K562 (cell line): ENCODE results near the gene SLC2A4. TPM values are rescaled to one million over a fixed set of nuclear protein-coding genes. Genes with fewer than 3 reads are reported as not detected.

Experiments
- FOXA1 ChIP-seq: fragments of 450-650 bp; IDR thresholded peaks from 2 replicates; pipeline ENCODE4 v1.6.1; 2016; ENCODE audit warnings: mild to moderate bottlenecking, borderline replicate concordance
- HNRNPLL ChIP-seq: fragments of 200-400 bp; formaldehyde crosslinking; IDR thresholded peaks from 2 replicates; pipeline ENCODE4 v1.6.1; 2017; ENCODE audit warnings: low read length, low read depth, mild to moderate bottlenecking; ENCODE audit not compliant: poor library complexity, severe bottlenecking
- HSF4 ChIP-seq: fragments of 250-450 bp; sonication (Bioruptor Pico); IDR thresholded peaks from 2 replicates; pipeline ENCODE4 v2.1.2; 2022; ENCODE audit warnings: mild to moderate bottlenecking, moderate library complexity, borderline replicate concordance
- KDM2B ChIP-seq: fragments of 250-450 bp; sonication (Bioruptor Pico); IDR thresholded peaks from 2 replicates; pipeline ENCODE4 v1.8.0; 2021; ENCODE audit warnings: mild to moderate bottlenecking, moderate library complexity
- NCOA6 ChIP-seq: fragments of 450-650 bp; IDR thresholded peaks from 2 replicates; pipeline ENCODE4 v1.6.1; 2017; ENCODE audit warnings: mild to moderate bottlenecking
- PCBP2 ChIP-seq: fragments of 200-400 bp; formaldehyde crosslinking; IDR thresholded peaks from 2 replicates; pipeline ENCODE4 v1.6.1; 2018; ENCODE audit warnings: low read length, low read depth, mild to moderate bottlenecking, moderate library complexity; ENCODE audit not compliant: poor library complexity, severe bottlenecking
- POLR2G ChIP-seq: fragments of 200-400 bp; formaldehyde crosslinking; IDR thresholded peaks from 2 replicates; pipeline ENCODE4 v1.6.1; 2017; ENCODE audit warnings: low read depth, mild to moderate bottlenecking, antibody characterized with exemption, low read length, moderate library complexity
- RAD21 ChIP-seq, 2 experiments: fragments of 250-450 bp in 1 of 2; fragments of 450-650 bp in 1 of 2; sonication (Bioruptor Pico) in 1 of 2; formaldehyde crosslinking in 1 of 2; IDR thresholded peaks in 1 of 2; conservative IDR thresholded peaks in 1 of 2; 2 replicates each; pipeline versions ENCODE4 v1.4.0 to v1.8.0; 2020 to 2022; ENCODE audit warnings: mild to moderate bottlenecking in 2 of 2, moderate library complexity in 1 of 2
- SNRNP70 ChIP-seq: fragments of 200-400 bp; formaldehyde crosslinking; optimal IDR thresholded peaks from 2 replicates; pipeline ENCODE3; 2017; ENCODE audit warnings: low read depth, low read length
- SP1 ChIP-seq: sonication (generic); formaldehyde crosslinking; IDR thresholded peaks from 2 replicates; pipeline ENCODE4 v1.8.1; 2022; ENCODE audit warnings: mild to moderate bottlenecking, missing genetic modification reagents
- SRSF7 ChIP-seq: fragments of 200-400 bp; formaldehyde crosslinking; optimal IDR thresholded peaks from 2 replicates; pipeline ENCODE3; 2017; ENCODE audit warnings: mild to moderate bottlenecking, low read depth, low read length
- STAT5A ChIP-seq: IDR thresholded peaks from 2 replicates; pipeline ENCODE4 v1.6.1; 2012; ENCODE audit warnings: low read length, inconsistent platforms, borderline replicate concordance
- ZNF134 ChIP-seq: fragments of 250-450 bp; sonication (Bioruptor Pico); conservative IDR thresholded peaks from 2 replicates; pipeline ENCODE4 v1.4.0; 2020
- ZNF23 ChIP-seq: fragments of 250-450 bp; sonication (Bioruptor Pico); IDR thresholded peaks from 2 replicates; pipeline ENCODE4 v1.4.0; 2020; ENCODE audit warnings: mild to moderate bottlenecking
- ZNF717 ChIP-seq: fragments of 250-450 bp; sonication (Bioruptor Pico); IDR thresholded peaks from 2 replicates; pipeline ENCODE4 v1.5.0; 2021
- ZNF778 ChIP-seq: fragments of 450-650 bp; formaldehyde crosslinking; IDR thresholded peaks from 2 replicates; pipeline ENCODE4 v1.4.0; 2020; ENCODE audit warnings: mild to moderate bottlenecking, moderate library complexity
- polyA plus RNA-seq, 8 experiments: library from polyadenylated mRNA; depleted of rRNA in 4 of 8; stranded (reverse) in 5 of 8; unstranded in 3 of 8; fragments of >200 nt; fragmentation: Nextera tagmentation in 2 of 8; fragmentation: Illumina TruSeq in 1 of 8; extraction: Ambion mirVana in 2 of 8; extraction: Trizol in 1 of 8; gene quantifications; 2 replicates each; pipeline versions ENCODE4 v1.2.1 to v1.2.3, GENCODE V29; 2011 to 2014; ENCODE audit warnings: inconsistent platforms in 1 of 8, missing spikeins in 1 of 8
- total RNA-seq, 7 experiments: library from RNA; depleted of rRNA in 6 of 7; stranded (reverse); fragments of >200 nt in 6 of 7; fragmentation: Illumina TruSeq in 2 of 7; extraction: Trizol in 2 of 7; gene quantifications; 2 replicates each; pipeline versions ENCODE4 v1.2.1 to v1.2.3, GENCODE V29; 2011 to 2021; ENCODE audit warnings: low replicate concordance in 1 of 7
- TF ChIP-seq, protein P1 (sequence below): fragments of 250-450 bp; sonication (Bioruptor Pico); IDR thresholded peaks from 2 replicates; pipeline ENCODE4 v1.4.0; 2020; ENCODE audit warnings: mild to moderate bottlenecking, moderate library complexity
- TF ChIP-seq, protein P2 (sequence below): fragments of 250-450 bp; sonication (Bioruptor Pico); IDR thresholded peaks from 2 replicates; pipeline ENCODE4 v1.8.0; 2022; ENCODE audit warnings: moderate library complexity, mild to moderate bottlenecking, inconsistent platforms
- TF ChIP-seq, protein P3 (sequence below): IDR thresholded peaks from 3 replicates; pipeline ENCODE4 v1.6.1; 2011; ENCODE audit warnings: borderline replicate concordance, mild to moderate bottlenecking, moderate library complexity; ENCODE audit not compliant: insufficient read length; ENCODE audit errors: extremely low read depth

SLC2A4 gene
- total and polyA plus RNA-seq, 9 of the 15 experiments (the other 6 are each of a cell fraction or from before 2014, with no cell fraction given), result 0.74 to 3.5 (median 1.6) TPM

DNA sequence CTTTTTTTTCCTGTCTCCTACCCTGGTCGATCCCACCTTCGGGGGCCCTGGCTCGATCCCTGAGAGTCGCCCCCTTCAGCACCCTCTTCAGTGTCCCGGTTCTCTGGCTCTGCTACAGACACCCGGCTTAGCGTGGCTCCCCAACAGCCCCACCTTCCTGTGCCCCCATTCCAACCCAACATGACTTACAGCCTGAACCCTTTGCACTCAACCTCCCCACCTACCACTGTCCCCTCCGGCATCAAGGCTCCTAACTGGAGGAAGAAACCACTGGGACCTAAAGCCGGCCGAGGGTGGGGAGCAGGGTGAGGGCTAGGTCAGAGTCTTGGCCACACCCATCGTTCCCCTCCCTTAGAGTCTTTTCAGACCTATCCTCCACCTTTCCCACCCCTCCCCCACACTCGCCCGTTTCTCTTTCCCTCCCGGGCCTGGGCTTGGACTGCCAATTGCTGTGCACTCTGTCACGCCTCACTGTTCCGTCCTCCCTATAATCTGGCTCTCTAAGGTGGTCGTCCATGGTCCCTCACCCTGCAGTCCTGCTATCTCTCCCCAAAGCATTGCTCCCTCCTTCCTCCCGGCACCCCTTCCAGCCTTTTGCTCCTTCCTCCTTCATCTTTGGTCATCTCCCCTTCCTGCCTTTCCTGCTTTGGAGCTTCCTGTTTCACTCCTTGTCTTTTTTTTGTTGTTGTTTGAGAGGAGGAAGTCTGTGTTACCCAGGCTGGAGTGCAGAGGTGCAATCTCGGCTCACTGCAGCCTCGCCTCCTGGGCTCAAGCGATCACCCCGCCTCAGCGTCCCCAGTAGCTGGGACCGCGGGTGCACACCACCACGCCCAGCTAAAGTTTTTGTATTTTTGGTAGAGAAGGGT is 18.4 kb upstream of the SLC2A4 start (continued):
- TF ChIP-seq, protein P1, sequence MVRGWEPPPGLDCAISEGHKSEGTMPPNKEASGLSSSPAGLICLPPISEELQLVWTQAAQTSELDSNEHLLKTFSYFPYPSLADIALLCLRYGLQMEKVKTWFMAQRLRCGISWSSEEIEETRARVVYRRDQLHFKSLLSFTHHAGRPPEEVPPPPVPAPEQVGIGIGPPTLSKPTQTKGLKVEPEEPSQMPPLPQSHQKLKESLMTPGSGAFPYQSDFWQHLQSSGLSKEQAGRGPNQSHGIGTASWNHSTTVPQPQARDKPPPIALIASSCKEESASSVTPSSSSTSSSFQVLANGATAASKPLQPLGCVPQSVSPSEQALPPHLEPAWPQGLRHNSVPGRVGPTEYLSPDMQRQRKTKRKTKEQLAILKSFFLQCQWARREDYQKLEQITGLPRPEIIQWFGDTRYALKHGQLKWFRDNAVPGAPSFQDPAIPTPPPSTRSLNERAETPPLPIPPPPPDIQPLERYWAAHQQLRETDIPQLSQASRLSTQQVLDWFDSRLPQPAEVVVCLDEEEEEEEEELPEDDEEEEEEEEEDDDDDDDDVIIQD (CRISPR knock-in tag), result no peak
- TF ChIP-seq SP1 (CRISPR knock-in tag), result no peak
- TF ChIP-seq SNRNP70, result no peak
- TF ChIP-seq FOXA1, result no peak
- no peak for TF ChIP-seq SRSF7
- no peak for TF ChIP-seq HSF4 (CRISPR knock-in tag)
- no peak for TF ChIP-seq STAT5A
- TF ChIP-seq ZNF717 (CRISPR knock-in tag), result no peak
- no peak for TF ChIP-seq NCOA6
- TF ChIP-seq POLR2G, result peak; percentile 23; the same call in 1 of the 2 replicates
- no peak for TF ChIP-seq KDM2B (CRISPR knock-in tag)
- TF ChIP-seq, protein P2, sequence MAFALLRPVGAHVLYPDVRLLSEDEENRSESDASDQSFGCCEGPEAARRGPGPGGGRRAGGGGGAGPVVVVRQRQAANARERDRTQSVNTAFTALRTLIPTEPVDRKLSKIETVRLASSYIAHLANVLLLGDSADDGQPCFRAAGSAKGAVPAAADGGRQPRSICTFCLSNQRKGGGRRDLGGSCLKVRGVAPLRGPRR (CRISPR knock-in tag), result no peak
- no peak for TF ChIP-seq HNRNPLL
- TF ChIP-seq, protein P3, sequence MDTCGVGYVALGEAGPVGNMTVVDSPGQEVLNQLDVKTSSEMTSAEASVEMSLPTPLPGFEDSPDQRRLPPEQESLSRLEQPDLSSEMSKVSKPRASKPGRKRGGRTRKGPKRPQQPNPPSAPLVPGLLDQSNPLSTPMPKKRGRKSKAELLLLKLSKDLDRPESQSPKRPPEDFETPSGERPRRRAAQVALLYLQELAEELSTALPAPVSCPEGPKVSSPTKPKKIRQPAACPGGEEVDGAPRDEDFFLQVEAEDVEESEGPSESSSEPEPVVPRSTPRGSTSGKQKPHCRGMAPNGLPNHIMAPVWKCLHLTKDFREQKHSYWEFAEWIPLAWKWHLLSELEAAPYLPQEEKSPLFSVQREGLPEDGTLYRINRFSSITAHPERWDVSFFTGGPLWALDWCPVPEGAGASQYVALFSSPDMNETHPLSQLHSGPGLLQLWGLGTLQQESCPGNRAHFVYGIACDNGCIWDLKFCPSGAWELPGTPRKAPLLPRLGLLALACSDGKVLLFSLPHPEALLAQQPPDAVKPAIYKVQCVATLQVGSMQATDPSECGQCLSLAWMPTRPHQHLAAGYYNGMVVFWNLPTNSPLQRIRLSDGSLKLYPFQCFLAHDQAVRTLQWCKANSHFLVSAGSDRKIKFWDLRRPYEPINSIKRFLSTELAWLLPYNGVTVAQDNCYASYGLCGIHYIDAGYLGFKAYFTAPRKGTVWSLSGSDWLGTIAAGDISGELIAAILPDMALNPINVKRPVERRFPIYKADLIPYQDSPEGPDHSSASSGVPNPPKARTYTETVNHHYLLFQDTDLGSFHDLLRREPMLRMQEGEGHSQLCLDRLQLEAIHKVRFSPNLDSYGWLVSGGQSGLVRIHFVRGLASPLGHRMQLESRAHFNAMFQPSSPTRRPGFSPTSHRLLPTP, result no peak
- no peak for TF ChIP-seq ZNF778
- TF ChIP-seq ZNF134 (CRISPR knock-in tag), result no peak
- TF ChIP-seq ZNF23 (CRISPR knock-in tag), result no peak
- TF ChIP-seq RAD21 (CRISPR knock-in tag; conservative IDR thresholded peaks at IDR 0.05 in 1 of 2, IDR thresholded peaks at IDR 0.05 in 1 of 2), result no peak
- TF ChIP-seq PCBP2, result no peak
